GM19035 (cell line): ENCODE measurements around the gene WNT2B.

Experiments used
- ATAC-seq: cut with Tn5 transposase; IDR thresholded peaks from one replicate; pipeline ENCODE4 v1.9.1; 2021; ENCODE audit not compliant: unreplicated experiment

WNT2B gene

DNA sequence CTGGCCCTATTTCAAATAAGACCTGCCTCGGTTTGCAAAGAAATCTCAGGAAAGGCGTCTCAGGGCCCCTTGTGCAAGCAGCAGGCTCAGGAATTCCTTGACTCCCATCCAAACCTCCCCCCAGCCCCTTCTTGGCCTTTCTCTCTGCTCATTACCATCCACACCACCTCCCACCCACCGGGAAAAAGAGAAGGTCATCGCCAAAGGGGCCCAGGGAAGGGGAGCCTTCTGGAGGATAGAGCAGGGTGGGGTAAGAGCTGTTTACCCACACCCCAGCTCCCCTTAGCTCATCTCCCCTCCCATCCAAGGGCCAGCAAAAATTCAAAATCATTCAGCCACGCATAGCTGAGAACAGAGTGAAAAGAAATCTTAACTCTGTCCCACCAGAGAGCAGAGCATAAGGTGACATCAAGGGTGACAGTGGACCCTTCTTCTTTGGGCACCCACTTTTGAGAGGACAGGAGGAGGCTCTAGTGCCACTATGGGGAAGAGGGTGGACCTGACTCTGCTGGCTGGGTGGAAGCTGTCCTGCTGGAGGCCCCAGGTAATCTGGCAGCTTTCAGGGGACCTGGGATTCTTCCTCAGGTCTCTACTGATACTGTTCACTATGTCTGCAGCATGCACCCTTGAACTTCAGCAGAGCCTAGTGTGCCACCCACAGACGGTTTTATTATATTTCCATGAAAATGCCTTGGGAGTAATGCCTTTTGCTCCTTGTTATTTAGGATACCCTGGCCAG is 3.9 kb upstream of the WNT2B start:
- no peak for ATAC-seq

- ATAC-seq = no peak
Measured at GRCh38 chr1:112505400-112505785, 3.4 kb upstream of the WNT2B start.

- no peak for ATAC-seq
Measured at GRCh38 chr1:112505878-112506277, 2.9 kb upstream of the WNT2B start.

GRCh38 chr1:112506306-112506705 is 2.5 kb upstream of the WNT2B start:
- no peak for ATAC-seq

DNA sequence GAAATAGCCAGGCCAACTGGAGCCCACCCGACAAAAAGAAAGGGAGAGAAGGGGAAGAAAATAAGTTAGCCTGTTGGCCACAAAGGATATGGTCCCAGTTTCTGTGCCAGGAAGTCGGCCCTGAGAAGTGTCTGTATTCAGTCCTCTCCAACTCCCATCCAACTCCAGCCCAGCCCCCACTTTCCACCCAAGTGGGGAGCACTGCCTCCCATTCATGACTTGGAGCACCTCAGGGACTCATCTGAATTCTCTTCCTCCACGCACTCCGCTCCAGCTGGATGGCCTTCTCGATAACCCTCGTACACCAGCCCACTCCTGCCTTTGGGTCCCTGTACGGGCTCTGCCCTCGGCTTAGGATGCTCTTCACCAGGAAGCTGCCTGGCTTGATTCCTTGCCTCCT is 2.0 kb upstream of the WNT2B start:
- no peak for ATAC-seq

- no peak for ATAC-seq
Measured at GRCh38 chr1:112507336-112507735, 1.4 kb upstream of the WNT2B start.

- ATAC-seq = no peak
Measured at GRCh38 chr1:112507921-112508277, 866 bp upstream of the WNT2B start.

DNA sequence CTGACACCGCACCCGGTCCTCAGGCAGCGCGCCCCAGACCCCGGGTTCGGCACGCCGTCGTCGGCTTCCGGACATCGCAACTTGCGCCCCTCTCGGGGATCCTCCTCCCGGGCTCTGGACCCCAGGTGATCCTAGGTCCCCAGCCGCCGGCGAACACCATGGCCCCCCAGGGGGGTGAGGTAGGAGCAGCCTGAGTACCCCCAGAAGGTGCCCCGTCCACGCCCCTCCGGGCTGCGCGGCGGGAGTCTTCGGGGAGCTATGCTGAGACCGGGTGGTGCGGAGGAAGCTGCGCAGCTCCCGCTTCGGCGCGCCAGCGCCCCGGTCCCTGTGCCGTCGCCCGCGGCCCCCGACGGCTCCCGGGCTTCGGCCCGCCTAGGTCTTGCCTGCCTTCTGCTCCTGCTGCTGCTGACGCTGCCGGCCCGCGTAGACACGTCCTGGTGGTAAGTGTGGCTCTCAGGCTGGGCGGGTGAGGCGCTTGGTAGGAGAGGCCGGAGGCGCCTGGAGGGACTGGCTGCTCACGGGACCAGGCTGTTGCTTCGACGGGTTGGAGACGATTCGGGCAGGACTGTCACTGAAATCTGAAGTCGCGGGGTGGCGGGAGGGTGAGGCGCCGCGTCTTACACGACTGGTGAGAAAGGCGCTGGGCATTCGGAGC is 367 bp downstream of the WNT2B start:
- ATAC-seq = no peak

DNA sequence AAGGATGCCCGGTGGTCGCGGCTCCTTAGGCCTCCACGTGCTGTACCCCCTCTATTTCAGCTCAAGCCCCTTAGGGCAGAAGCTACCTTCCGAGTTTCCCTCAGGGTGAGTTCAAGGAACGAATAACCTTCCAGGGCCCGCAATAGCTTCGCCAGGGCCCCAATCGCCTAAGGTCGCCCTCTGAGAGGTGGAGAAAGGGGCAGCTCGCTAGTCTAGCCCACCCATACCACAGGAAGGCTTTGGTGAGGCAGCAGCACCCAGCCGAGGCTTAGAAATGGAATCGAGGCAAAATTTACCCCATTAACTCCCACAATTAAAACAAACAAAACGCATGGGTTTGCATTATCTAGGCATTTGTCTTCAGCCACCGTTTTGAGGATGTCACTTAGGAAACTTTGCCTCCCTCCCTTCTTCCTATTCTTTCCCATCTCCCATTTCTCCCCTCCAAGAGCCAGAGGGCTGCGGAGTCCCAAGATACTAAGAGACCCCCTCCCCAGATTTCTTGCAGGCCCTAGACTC is 954 bp downstream of the WNT2B start:
- no peak for ATAC-seq

DNA sequence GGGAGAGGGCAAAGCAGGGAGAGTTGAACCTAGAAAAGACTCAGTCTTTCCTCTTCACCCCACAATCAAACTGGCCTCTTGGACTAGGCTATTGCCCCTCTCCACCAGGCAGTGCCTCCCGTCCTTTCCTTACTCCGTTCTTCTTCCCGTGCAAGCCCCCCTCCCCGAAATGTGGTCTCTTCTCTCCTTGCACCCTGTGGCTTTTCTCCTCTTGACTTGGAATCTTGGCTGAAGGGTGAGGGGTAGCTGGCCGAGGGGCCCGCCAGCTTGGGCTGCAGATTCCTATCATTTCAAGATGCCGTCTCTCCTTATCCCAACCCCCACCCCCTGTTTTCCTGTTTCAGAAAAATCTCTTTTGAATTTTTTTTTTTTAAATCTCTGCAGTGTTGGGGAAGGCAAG is 1.6 kb downstream of the WNT2B start:
- ATAC-seq = no peak

- no peak for ATAC-seq
Measured at GRCh38 chr1:112511897-112512296, 3.1 kb downstream of the WNT2B start.

GRCh38 chr1:112513112-112513870 is 4.5 kb downstream of the WNT2B start:
- no peak for ATAC-seq

GRCh38 chr1:112514901-112515300 is 6.1 kb downstream of the WNT2B start:
- ATAC-seq = no peak

- no peak for ATAC-seq
Measured at GRCh38 chr1:112515311-112516009, 6.7 kb downstream of the WNT2B start.

DNA sequence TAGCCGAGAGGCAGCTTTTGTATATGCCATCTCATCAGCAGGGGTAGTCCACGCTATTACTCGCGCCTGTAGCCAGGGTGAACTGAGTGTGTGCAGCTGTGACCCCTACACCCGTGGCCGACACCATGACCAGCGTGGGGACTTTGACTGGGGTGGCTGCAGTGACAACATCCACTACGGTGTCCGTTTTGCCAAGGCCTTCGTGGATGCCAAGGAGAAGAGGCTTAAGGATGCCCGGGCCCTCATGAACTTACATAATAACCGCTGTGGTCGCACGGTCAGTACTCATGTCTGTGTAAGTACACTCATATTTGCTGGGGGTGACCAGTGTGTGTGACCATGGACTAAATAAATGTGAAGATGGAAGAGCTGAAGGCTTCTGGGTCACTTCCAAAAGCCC is 7.4 kb downstream of the WNT2B start:
- ATAC-seq = no peak

DNA sequence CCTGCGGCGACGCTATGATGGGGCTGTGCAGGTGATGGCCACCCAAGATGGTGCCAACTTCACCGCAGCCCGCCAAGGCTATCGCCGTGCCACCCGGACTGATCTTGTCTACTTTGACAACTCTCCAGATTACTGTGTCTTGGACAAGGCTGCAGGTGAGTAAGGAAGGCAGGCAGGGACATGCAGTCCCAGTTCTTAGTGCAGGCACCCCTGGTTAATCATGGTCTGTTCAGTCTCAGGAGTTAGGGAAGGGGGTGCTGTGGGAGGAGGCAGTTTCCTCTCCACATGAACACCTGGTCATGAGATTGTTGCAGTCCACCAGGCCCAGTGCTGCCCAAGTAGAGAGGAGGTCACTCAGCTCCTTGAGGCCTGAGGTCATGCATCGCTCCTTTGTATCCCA is 8.5 kb downstream of the WNT2B start:
- ATAC-seq = no peak

GRCh38 chr1:112517646-112518045 is 8.9 kb downstream of the WNT2B start:
- no peak for ATAC-seq

DNA sequence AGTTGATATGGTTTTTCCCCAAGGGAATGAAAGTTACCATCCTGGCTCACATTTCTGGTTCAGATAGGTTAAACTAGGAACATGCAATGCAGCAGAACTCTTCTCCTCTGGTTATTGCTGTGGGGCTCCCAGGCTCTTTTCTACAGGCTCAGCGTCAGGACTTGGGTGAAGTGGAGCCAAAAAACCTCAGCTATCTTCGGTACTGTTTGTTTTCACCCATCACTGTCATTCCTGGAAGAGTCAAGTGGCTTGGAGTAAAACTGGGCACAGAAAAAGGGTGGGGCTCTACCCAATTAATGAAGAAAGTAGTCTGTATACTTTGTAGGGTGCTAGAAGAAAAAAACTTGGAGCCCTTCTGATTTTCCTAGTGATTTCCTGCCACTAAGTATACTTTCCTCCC is 9.4 kb downstream of the WNT2B start:
- ATAC-seq = no peak

- ATAC-seq = no peak
Measured at GRCh38 chr1:112520166-112520565, 11.4 kb downstream of the WNT2B start.

DNA sequence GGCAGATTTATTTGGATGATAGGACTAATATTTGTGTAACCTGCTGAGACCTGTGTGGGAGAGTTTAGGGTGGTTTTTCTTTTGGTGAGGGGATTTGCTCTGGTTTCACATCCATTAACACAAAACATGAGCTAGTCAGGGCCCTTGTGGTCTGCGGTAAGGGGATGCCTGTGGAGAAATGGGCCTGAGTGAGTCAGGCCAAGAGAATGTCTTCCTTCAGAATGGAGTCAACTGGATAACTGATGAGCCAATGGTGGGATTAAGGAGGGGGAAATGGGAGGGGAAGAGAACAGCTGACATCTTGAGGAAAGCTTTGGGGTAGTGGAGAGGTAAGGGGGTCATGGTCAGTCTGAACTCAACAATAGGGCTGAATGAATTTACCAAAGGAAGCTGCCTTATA is 13.9 kb downstream of the WNT2B start:
- no peak for ATAC-seq

DNA sequence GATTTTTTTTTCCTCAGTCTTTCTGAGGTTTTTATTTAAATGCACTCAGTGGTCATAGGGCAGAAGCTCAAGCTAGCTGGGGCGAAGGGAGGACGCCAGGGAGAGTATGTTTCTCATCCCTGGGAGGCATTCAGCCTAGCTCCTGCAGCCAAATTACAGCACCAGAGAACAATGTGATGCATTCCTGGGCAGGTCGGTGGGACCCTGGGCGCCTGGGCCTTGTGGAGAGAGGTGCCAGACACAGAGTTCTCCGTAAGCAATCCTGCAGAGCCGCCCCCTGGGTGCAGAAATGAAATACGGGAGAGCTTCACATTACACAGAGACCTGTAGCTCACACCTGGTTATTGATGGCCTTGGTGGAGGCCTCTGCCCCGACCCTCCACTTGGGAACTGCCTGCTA is 15.5 kb downstream of the WNT2B start:
- no peak for ATAC-seq
